ENCODE measurements around the gene IL36G.
"Not testable (repeated sequence)": the region's sequence is repeated elsewhere in the genome, so short reads cannot be mapped to it uniquely, and the experiment has no call there.

Gene IL36G
- 0 to 5.8 (median 0.39) reads per million in 17 experiments for total RNA-seq

GRCh38 chr2:112977559-112978056, at the start of gene IL36G:
TSS of gene IL36G (plus strand) at chr2:112978006. CDS start at chr2:112978639, 633 bp downstream.
- DNase-seq = no peak

- no peak for DNase-seq
Measured at GRCh38 chr2:112933261-112933660, 44.5 kb upstream of the IL36G start.

GRCh38 chr2:112934117-112934516, 43.7 kb upstream of the IL36G start:
- not testable (repeated sequence) for DNase-seq

GRCh38 chr2:112936927-112937232, 40.9 kb upstream of the IL36G start:
- peak in 1 of 4 experiments; percentile 12 for DNase-seq

- no peak for DNase-seq
Measured at GRCh38 chr2:112938904-112939303, 38.9 kb upstream of the IL36G start.

- no peak for DNase-seq
Measured at GRCh38 chr2:112939425-112939824, 38.4 kb upstream of the IL36G start.

- DNase-seq = peak in 2 of 4 experiments; percentile 22 to 44
Measured at GRCh38 chr2:112940859-112941625, 36.8 kb upstream of the IL36G start.

- DNase-seq = peak; percentile 86 to 92 (median 90)
Measured at GRCh38 chr2:112941753-112942653, 35.8 kb upstream of the IL36G start.

- no peak for DNase-seq
Measured at GRCh38 chr2:112942654-112943002, 35.2 kb upstream of the IL36G start.

- DNase-seq = no peak
Measured at GRCh38 chr2:112944971-112945370, 32.8 kb upstream of the IL36G start.

GRCh38 chr2:112946086-112946485, 31.7 kb upstream of the IL36G start:
- no peak for DNase-seq

- no peak for DNase-seq
Measured at GRCh38 chr2:112947374-112947773, 30.4 kb upstream of the IL36G start.

- no peak for DNase-seq
Measured at GRCh38 chr2:112949456-112949855, 28.4 kb upstream of the IL36G start.

- no peak for DNase-seq
Measured at GRCh38 chr2:112954364-112954763, 23.4 kb upstream of the IL36G start.

- DNase-seq = no peak
Measured at GRCh38 chr2:112957511-112957910, 20.3 kb upstream of the IL36G start.

- DNase-seq = peak; percentile 67 to 84 (median 72)
Measured at GRCh38 chr2:112958428-112959108, 19.2 kb upstream of the IL36G start.

- peak in 3 of 4 experiments; percentile 6 to 32 (median 21) for DNase-seq
Measured at GRCh38 chr2:112959109-112959812, 18.5 kb upstream of the IL36G start.

GRCh38 chr2:112960230-112960825, 17.5 kb upstream of the IL36G start:
- DNase-seq = peak in 1 of 4 experiments; percentile 8

GRCh38 chr2:112962308-112963175, 15.3 kb upstream of the IL36G start:
- peak in 1 of 4 experiments; percentile 11 for DNase-seq

GRCh38 chr2:112967023-112967422, 10.8 kb upstream of the IL36G start:
- no peak for DNase-seq
